ENCODE results near the gene RAMP1.

DNA sequence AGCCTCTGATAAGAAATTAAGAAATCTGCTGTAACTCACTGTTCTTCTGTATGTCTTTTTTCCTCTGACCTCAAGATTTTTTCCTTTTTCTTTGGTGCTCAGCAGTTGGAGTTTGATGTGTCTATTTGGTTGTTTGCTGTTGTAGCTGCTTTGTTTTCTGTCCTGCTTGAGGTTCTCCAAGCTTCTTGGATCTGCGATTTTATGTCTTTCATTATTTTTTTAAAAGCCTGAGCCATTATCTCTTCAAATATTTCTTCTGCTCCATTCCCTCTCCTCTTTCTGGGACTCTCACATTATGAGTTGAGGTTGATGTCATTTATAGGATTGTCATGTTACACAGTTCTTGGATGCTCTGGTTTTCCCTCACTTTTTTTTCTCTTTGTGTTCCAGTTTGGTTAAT is 47.7 kb downstream of the RAMP1 start:
- TF ChIP-seq, protein P1, sequence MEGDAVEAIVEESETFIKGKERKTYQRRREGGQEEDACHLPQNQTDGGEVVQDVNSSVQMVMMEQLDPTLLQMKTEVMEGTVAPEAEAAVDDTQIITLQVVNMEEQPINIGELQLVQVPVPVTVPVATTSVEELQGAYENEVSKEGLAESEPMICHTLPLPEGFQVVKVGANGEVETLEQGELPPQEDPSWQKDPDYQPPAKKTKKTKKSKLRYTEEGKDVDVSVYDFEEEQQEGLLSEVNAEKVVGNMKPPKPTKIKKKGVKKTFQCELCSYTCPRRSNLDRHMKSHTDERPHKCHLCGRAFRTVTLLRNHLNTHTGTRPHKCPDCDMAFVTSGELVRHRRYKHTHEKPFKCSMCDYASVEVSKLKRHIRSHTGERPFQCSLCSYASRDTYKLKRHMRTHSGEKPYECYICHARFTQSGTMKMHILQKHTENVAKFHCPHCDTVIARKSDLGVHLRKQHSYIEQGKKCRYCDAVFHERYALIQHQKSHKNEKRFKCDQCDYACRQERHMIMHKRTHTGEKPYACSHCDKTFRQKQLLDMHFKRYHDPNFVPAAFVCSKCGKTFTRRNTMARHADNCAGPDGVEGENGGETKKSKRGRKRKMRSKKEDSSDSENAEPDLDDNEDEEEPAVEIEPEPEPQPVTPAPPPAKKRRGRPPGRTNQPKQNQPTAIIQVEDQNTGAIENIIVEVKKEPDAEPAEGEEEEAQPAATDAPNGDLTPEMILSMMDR (IDR thresholded peaks at IDR 0.05; ENCODE audit: low read depth, low read length, missing input control) = no peak
- TF ChIP-seq, protein P2, sequence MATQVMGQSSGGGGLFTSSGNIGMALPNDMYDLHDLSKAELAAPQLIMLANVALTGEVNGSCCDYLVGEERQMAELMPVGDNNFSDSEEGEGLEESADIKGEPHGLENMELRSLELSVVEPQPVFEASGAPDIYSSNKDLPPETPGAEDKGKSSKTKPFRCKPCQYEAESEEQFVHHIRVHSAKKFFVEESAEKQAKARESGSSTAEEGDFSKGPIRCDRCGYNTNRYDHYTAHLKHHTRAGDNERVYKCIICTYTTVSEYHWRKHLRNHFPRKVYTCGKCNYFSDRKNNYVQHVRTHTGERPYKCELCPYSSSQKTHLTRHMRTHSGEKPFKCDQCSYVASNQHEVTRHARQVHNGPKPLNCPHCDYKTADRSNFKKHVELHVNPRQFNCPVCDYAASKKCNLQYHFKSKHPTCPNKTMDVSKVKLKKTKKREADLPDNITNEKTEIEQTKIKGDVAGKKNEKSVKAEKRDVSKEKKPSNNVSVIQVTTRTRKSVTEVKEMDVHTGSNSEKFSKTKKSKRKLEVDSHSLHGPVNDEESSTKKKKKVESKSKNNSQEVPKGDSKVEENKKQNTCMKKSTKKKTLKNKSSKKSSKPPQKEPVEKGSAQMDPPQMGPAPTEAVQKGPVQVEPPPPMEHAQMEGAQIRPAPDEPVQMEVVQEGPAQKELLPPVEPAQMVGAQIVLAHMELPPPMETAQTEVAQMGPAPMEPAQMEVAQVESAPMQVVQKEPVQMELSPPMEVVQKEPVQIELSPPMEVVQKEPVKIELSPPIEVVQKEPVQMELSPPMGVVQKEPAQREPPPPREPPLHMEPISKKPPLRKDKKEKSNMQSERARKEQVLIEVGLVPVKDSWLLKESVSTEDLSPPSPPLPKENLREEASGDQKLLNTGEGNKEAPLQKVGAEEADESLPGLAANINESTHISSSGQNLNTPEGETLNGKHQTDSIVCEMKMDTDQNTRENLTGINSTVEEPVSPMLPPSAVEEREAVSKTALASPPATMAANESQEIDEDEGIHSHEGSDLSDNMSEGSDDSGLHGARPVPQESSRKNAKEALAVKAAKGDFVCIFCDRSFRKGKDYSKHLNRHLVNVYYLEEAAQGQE (IDR thresholded peaks at IDR 0.05) = no peak
- TF ChIP-seq GABPA (IDR thresholded peaks at IDR 0.05 in 1 of 2, conservative IDR thresholded peaks at IDR 0.05 in 1 of 2) (no peak), TAF1 (conservative IDR thresholded peaks at IDR 0.05) (no peak), YY1 (IDR thresholded peaks at IDR 0.05) (no peak), EGR1 (IDR thresholded peaks at IDR 0.05; ENCODE audit: low read depth in 2 of 2) (no peak)
- TF ChIP-seq, protein P3, sequence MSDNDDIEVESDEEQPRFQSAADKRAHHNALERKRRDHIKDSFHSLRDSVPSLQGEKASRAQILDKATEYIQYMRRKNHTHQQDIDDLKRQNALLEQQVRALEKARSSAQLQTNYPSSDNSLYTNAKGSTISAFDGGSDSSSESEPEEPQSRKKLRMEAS (IDR thresholded peaks at IDR 0.05) = no peak
- TF ChIP-seq, protein P4, sequence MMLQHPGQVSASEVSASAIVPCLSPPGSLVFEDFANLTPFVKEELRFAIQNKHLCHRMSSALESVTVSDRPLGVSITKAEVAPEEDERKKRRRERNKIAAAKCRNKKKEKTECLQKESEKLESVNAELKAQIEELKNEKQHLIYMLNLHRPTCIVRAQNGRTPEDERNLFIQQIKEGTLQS (IDR thresholded peaks at IDR 0.05) = no peak

All from liver (tissue), 3 donors.